RWPE2 (cell line): ENCODE results near the gene ITK.

Source experiments
- ATAC-seq: fragments of 200-7000 bp; cut with Tn5 transposase; 3 replicates; pipeline ENCODE4 v1.9.1; 2021; ENCODE audit warnings: low read depth
- DNase-seq: peaks from one replicate; pipeline ENCODE4 v3.0.0-alpha.2; 2020; ENCODE audit warnings: low spot score
- H3K27ac ChIP-seq: fragments of 450-650 bp; 2 replicates; pipeline ENCODE4 v1.5.1; 2017; ENCODE audit warnings: mild to moderate bottlenecking; ENCODE audit not compliant: poor library complexity, severe bottlenecking
- H3K27me3 ChIP-seq: fragments of 250-450 bp; sonication (Bioruptor Pico); 2 replicates; pipeline ENCODE4 v1.5.1; 2021; ENCODE audit warnings: mild to moderate bottlenecking, moderate library complexity; ENCODE audit not compliant: insufficient read depth, poor library complexity, severe bottlenecking
- H3K36me3 ChIP-seq: fragments of 250-450 bp; sonication (Bioruptor Pico); 2 replicates; pipeline ENCODE4 v1.5.1; 2020; ENCODE audit warnings: low read depth, mild to moderate bottlenecking, moderate library complexity
- H3K4me1 ChIP-seq: fragments of 250-450 bp; sonication (Bioruptor Pico); 2 replicates; pipeline ENCODE4 v1.5.1; 2021; ENCODE audit warnings: mild to moderate bottlenecking, moderate library complexity; ENCODE audit not compliant: insufficient read depth, poor library complexity, severe bottlenecking
- H3K4me3 ChIP-seq: fragments of 250-450 bp; sonication (Bioruptor Pico); 2 replicates; pipeline ENCODE4 v1.5.1; 2021; ENCODE audit warnings: mild to moderate bottlenecking, moderate library complexity; ENCODE audit not compliant: severe bottlenecking
- H3K9me3 ChIP-seq: fragments of 250-450 bp; sonication (Bioruptor Pico); 2 replicates; pipeline ENCODE4 v1.5.1; 2021; ENCODE audit warnings: mild to moderate bottlenecking, moderate library complexity; ENCODE audit not compliant: severe bottlenecking
- CTCF ChIP-seq: fragments of 450-650 bp; IDR thresholded peaks from one replicate; pipeline ENCODE4 v1.5.1; 2017; ENCODE audit warnings: mild to moderate bottlenecking, moderate library complexity; ENCODE audit not compliant: poor library complexity, severe bottlenecking

Gene ITK

DNA sequence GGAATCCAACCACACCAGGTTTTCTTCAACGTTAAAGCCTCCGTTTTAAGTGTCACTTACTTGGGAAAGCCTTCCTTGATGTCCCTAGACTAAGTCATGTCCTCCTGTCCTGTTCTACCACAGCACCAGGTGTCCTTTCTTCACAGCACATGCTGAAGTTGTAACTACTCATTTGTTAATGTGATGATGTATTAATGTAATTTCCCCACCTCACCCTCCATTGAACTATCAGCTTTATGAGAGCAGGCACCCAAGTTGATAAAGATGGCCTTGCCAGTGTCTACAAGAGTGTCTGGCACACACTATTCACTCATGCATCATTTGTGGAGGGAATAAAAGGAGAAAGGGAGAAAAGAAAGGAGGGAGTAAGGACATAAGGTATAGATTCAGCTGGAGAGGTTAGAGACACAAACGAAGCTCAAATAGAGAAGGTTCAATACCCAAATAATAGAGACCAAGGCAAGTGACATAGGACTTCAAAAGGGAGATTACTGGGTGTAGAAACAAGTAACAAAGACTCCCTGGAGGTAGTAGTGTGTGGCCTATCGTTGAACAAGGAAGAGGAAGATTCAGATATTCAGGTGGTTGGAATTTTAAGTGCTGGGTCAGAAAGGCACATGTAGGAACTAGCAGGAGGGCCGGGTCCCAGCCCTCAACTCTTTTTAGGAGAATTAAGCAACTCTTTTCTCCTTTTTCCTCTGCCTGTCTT, 6.6 kb downstream of the ITK start:
- Histone ChIP-seq H3K36me3 (no peaks in the 10 kb centered on the region), H3K4me1 (no peaks in the 10 kb centered on the region), H3K27me3 (peaks cover 10% of the 10 kb centered on the region), H3K27ac (no peak overlapping the region), H3K4me3 (no peak overlapping the region), H3K9me3 (no peaks in the 10 kb centered on the region)
- no peak for TF ChIP-seq CTCF
- DNase-seq: no peak
- no peak for ATAC-seq

GRCh38 chr5:157188270-157188669, 7.6 kb downstream of the ITK start:
- H3K27ac ChIP-seq: no peak overlapping the region
- no peak for TF ChIP-seq CTCF
- ATAC-seq: no peak
- H3K9me3 ChIP-seq: no peaks in the 10 kb centered on the region
- H3K4me3 ChIP-seq: no peak overlapping the region
- H3K4me1 ChIP-seq: no peaks in the 10 kb centered on the region
- H3K36me3 ChIP-seq: no peaks in the 10 kb centered on the region
- no peak for DNase-seq
- no peaks in the 10 kb centered on the region for H3K27me3 ChIP-seq

GRCh38 chr5:157189223-157189622, 8.6 kb downstream of the ITK start:
- no peaks in the 10 kb centered on the region for H3K9me3 ChIP-seq
- no peaks in the 10 kb centered on the region for H3K27me3 ChIP-seq
- H3K36me3 ChIP-seq: no peaks in the 10 kb centered on the region
- no peak overlapping the region for H3K27ac ChIP-seq
- no peaks in the 10 kb centered on the region for H3K4me1 ChIP-seq
- TF ChIP-seq CTCF: no peak
- DNase-seq (no peak), ATAC-seq (no peak)
- no peak overlapping the region for H3K4me3 ChIP-seq

DNA sequence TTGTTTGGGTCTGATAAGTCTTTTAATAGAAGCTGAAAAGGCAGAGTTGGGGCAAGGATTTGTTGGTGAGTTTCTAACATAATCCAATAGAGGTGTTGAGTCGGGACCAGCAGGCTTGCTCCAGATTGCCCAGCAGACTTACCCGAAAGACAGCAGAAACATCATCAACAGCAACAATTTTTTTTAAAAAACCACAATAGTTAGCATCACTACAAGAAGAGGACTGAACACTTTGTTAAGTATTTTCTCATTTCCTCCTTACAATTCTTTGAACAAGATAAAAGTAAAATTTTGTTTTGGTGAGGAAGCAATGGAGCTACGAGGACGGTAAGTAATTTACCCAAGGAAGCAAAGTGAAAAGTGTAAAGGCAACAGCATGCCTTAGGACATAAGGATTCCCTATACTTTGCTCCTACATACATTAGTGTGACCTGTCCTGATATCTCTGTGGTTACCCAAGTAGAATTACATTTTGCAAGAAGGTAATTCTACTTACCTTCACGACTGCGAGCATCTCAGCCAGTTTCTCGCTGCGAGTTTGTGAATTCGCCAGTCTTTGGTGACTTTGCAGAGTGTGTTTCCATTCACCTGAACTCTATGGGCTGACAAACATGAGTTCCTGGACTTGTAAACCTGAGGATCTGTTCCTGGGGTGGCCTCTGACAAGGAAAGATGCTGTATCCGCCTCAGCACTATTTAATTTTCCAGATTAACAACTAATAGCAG, 13.2 kb downstream of the ITK start:
- Histone ChIP-seq H3K4me1 (no peaks in the 10 kb centered on the region), H3K4me3 (no peak overlapping the region), H3K36me3 (no peaks in the 10 kb centered on the region), H3K27ac (no peak overlapping the region), H3K27me3 (no peaks in the 10 kb centered on the region), H3K9me3 (no peaks in the 10 kb centered on the region)
- DNase-seq (no peak), ATAC-seq (no peak)
- TF ChIP-seq CTCF: no peak

DNA sequence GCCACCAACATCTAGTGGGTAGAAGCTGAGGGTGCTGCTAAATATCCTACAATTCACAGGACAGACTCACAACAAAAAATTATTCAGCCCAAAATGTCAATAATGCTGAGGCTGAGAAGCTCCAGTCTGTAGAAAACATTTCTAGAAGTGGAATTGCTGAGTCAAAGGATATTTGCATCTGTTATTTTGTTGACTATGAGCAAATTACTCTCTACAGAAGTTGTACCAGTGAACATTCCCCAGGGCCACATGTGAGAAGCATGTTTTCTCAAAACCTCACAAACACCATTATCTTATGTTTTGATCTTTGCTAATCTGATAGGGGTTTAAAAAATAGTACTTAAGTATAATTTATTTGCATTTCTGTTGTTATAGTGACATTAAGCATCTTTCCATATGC, 15.4 kb downstream of the ITK start:
- ATAC-seq (no peak), DNase-seq (no peak)
- Histone ChIP-seq H3K9me3 (no peaks in the 10 kb centered on the region), H3K36me3 (no peaks in the 10 kb centered on the region), H3K4me1 (no peaks in the 10 kb centered on the region), H3K27me3 (no peaks in the 10 kb centered on the region), H3K27ac (no peak overlapping the region), H3K4me3 (no peak overlapping the region)
- TF ChIP-seq CTCF: no peak
